ENCODE measurements around the gene TRIM17.

DNA sequence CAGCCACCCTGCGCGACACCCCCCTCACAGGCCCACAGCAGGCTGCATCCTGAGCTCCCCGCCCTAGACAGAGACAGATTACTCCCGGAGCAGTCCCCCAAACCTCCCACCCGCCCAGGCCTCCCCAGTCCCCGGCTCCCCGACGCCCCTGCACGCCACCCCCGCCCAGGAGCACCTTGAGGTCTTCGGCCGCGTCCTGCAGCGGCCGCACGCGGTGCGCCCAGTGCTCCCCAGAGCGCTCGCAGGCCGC lies 10.8 kb downstream of the TRIM17 start:
- no peak for TF ChIP-seq EZH2 (IDR thresholded peaks at IDR 0.05)
- TF ChIP-seq, protein P1, sequence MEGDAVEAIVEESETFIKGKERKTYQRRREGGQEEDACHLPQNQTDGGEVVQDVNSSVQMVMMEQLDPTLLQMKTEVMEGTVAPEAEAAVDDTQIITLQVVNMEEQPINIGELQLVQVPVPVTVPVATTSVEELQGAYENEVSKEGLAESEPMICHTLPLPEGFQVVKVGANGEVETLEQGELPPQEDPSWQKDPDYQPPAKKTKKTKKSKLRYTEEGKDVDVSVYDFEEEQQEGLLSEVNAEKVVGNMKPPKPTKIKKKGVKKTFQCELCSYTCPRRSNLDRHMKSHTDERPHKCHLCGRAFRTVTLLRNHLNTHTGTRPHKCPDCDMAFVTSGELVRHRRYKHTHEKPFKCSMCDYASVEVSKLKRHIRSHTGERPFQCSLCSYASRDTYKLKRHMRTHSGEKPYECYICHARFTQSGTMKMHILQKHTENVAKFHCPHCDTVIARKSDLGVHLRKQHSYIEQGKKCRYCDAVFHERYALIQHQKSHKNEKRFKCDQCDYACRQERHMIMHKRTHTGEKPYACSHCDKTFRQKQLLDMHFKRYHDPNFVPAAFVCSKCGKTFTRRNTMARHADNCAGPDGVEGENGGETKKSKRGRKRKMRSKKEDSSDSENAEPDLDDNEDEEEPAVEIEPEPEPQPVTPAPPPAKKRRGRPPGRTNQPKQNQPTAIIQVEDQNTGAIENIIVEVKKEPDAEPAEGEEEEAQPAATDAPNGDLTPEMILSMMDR (IDR thresholded peaks at IDR 0.05 in 2 of 3, conservative IDR thresholded peaks at IDR 0.05 in 1 of 3; ENCODE audit: borderline replicate concordance in 1 of 3, insufficient read depth in 1 of 3, low read depth in 2 of 3, low read length in 2 of 3), result no peak
- no peak for TF ChIP-seq JUND (IDR thresholded peaks at IDR 0.05)
- no peak for TF ChIP-seq EZH2phosphoT487 (IDR thresholded peaks at IDR 0.05; ENCODE audit: borderline replicate concordance)
- TF ChIP-seq TCF7L2 (IDR thresholded peaks at IDR 0.05; ENCODE audit: borderline replicate concordance, extremely low read depth, insufficient read depth, insufficient read length), result no peak
- no peak for TF ChIP-seq CEBPB (IDR thresholded peaks at IDR 0.05; ENCODE audit: low read depth)
- TF ChIP-seq SRF (IDR thresholded peaks at IDR 0.05; ENCODE audit: low read depth), result no peak
- TF ChIP-seq POLR2AphosphoS5 (IDR thresholded peaks at IDR 0.05; ENCODE audit: low read depth, low read length), result no peak

Measured in HCT116 (cell line).